ENCODE measurements around the gene HSBP1.

HSBP1 gene

GRCh38 chr16:83859265-83859664, 51.5 kb downstream of the HSBP1 start:
- in situ Hi-C loops (cut with MboI; ENCODE audit: low pct_unique_long_range_greater_than_20kb, low sequenced_read_pairs, unreplicated experiment) = no loop called here
- no peak for TF ChIP-seq CTCF (IDR thresholded peaks at IDR 0.05; ENCODE audit: extremely low read depth, insufficient read depth, missing control alignments)
- peak; percentile 2 for DNase-seq (ENCODE audit: low spot score)

GRCh38 chr16:83862661-83863060, 54.9 kb downstream of the HSBP1 start:
- in situ Hi-C loops (cut with MboI; ENCODE audit: low pct_unique_long_range_greater_than_20kb, low sequenced_read_pairs, unreplicated experiment) = no loop called here
- TF ChIP-seq CTCF (IDR thresholded peaks at IDR 0.05; ENCODE audit: extremely low read depth, insufficient read depth, missing control alignments) = no peak
- no peak for DNase-seq (ENCODE audit: low spot score)

GRCh38 chr16:83863682-83864081, 55.9 kb downstream of the HSBP1 start:
- in situ Hi-C loops (cut with MboI; ENCODE audit: low pct_unique_long_range_greater_than_20kb, low sequenced_read_pairs, unreplicated experiment) = no loop called here
- no peak for TF ChIP-seq CTCF (IDR thresholded peaks at IDR 0.05; ENCODE audit: extremely low read depth, insufficient read depth, missing control alignments)
- no peak for DNase-seq (ENCODE audit: low spot score)

Measured in GM13977 (cell line).